Trophoblast cell (in vitro differentiated cells and primary cell): ENCODE data around the gene TSHZ3.

Experiments used
- DNase-seq, 2 donors: peaks; one replicate each; pipeline ENCODE4 v3.0.0-alpha.2; 2016
- H2AFZ ChIP-seq: 2 replicates; pipeline ENCODE4 v1.6.1; 2013; ENCODE audit warnings: low read length, moderate library complexity, mild to moderate bottlenecking; ENCODE audit not compliant: insufficient read depth, poor library complexity
- H2AK5ac ChIP-seq: 2 replicates; pipeline ENCODE4 v1.6.1; 2013; ENCODE audit warnings: mild to moderate bottlenecking, low read length
- H2BK120ac ChIP-seq: 2 replicates; pipeline ENCODE4 v1.6.1; 2013; ENCODE audit warnings: low read length, mild to moderate bottlenecking, moderate library complexity; ENCODE audit not compliant: insufficient read depth, poor library complexity
- H2BK12ac ChIP-seq: 2 replicates; pipeline ENCODE4 v1.6.1; 2013; ENCODE audit warnings: mild to moderate bottlenecking, low read length, moderate library complexity
- H2BK5ac ChIP-seq: 2 replicates; pipeline ENCODE4 v1.6.1; 2013; ENCODE audit warnings: low read length, low read depth, moderate library complexity, mild to moderate bottlenecking; ENCODE audit not compliant: poor library complexity
- H3K14ac ChIP-seq: 2 replicates; pipeline ENCODE4 v1.6.1; 2013; ENCODE audit warnings: mild to moderate bottlenecking, low read length
- H3K18ac ChIP-seq: 2 replicates; pipeline ENCODE4 v1.6.1; 2013; ENCODE audit warnings: mild to moderate bottlenecking, low read length
- H3K23ac ChIP-seq: 2 replicates; pipeline ENCODE4 v1.6.1; 2013; ENCODE audit warnings: low read length
- H3K27ac ChIP-seq: 2 replicates; pipeline ENCODE4 v1.5.1; 2013; ENCODE audit warnings: low read depth, mild to moderate bottlenecking, inconsistent platforms, low read length, moderate library complexity
- H3K27me3 ChIP-seq: 2 replicates; pipeline ENCODE4 v1.6.1; 2013; ENCODE audit warnings: inconsistent platforms, mild to moderate bottlenecking, low read length, moderate library complexity; ENCODE audit not compliant: insufficient read depth
- H3K36me3 ChIP-seq, 2 experiments: 1 replicate in 1 of 2; 2 replicates in 1 of 2; pipeline ENCODE4 v1.6.1; 2013; ENCODE audit warnings: low read length in 2 of 2, mild to moderate bottlenecking in 2 of 2, moderate library complexity in 1 of 2; ENCODE audit not compliant: insufficient read depth in 2 of 2, control insufficient read depth in 1 of 2
- H3K4ac ChIP-seq: 2 replicates; pipeline ENCODE4 v1.6.1; 2013; ENCODE audit warnings: low read depth, mild to moderate bottlenecking, low read length, moderate library complexity
- H3K4me1 ChIP-seq, 2 experiments: 1 replicate in 1 of 2; 2 replicates in 1 of 2; pipeline ENCODE4 v1.6.1; 2013; ENCODE audit warnings: low read length in 2 of 2, mild to moderate bottlenecking in 2 of 2, moderate library complexity in 1 of 2; ENCODE audit not compliant: insufficient read depth in 2 of 2, control insufficient read depth in 1 of 2
- H3K4me2 ChIP-seq: 2 replicates; pipeline ENCODE4 v1.6.1; 2013; ENCODE audit warnings: inconsistent platforms, mild to moderate bottlenecking, low read length, moderate library complexity
- H3K4me3 ChIP-seq: 2 replicates; pipeline ENCODE4 v1.5.1; 2013; ENCODE audit warnings: mild to moderate bottlenecking, low read depth, low read length, inconsistent platforms
- H3K79me1 ChIP-seq: one replicate; pipeline ENCODE4 v1.6.1; 2013; ENCODE audit warnings: low read length
- H3K79me2 ChIP-seq: 2 replicates; pipeline ENCODE4 v1.6.1; 2013; ENCODE audit warnings: low read length, mild to moderate bottlenecking; ENCODE audit not compliant: control insufficient read depth, insufficient read depth, poor library complexity
- H3K9ac ChIP-seq: 2 replicates; pipeline ENCODE4 v1.6.1; 2013; ENCODE audit warnings: mild to moderate bottlenecking, low read length
- H3K9me3 ChIP-seq: 2 replicates; pipeline ENCODE4 v1.6.1; 2013; ENCODE audit warnings: low read depth, mild to moderate bottlenecking, control low read depth, inconsistent platforms, low read length; ENCODE audit not compliant: insufficient read depth
- H4K12ac ChIP-seq: 2 replicates; pipeline ENCODE4 v1.6.1; 2013; ENCODE audit warnings: low read depth, mild to moderate bottlenecking, low read length, moderate library complexity
- H4K8ac ChIP-seq: 2 replicates; pipeline ENCODE4 v1.6.1; 2013; ENCODE audit warnings: low read depth, mild to moderate bottlenecking, low read length, moderate library complexity
- H4K91ac ChIP-seq: one replicate; pipeline ENCODE4 v1.6.1; 2013; ENCODE audit warnings: low read depth, mild to moderate bottlenecking, low read length, moderate library complexity
- WGBS: extraction: QIAGEN DNeasy Blood & Tissue Kit; methylation state at CpG from one replicate; pipeline ENCODE4 v1.1.7; 2013; ENCODE audit warnings: missing lambda C conversion rate; ENCODE audit not compliant: insufficient read length, insufficient coverage; ENCODE audit errors: extremely low coverage; 5-methylcytosine and 5-hydroxymethylcytosine counted together

TSHZ3 gene

GRCh38 chr19:31261019-31261602, 88.1 kb downstream of the TSHZ3 start:
- no CpG with 5 or more reads among the region's 3 CpGs for WGBS
- no peak overlapping the region for H3K23ac ChIP-seq
- H2BK12ac ChIP-seq = no peak overlapping the region

DNA sequence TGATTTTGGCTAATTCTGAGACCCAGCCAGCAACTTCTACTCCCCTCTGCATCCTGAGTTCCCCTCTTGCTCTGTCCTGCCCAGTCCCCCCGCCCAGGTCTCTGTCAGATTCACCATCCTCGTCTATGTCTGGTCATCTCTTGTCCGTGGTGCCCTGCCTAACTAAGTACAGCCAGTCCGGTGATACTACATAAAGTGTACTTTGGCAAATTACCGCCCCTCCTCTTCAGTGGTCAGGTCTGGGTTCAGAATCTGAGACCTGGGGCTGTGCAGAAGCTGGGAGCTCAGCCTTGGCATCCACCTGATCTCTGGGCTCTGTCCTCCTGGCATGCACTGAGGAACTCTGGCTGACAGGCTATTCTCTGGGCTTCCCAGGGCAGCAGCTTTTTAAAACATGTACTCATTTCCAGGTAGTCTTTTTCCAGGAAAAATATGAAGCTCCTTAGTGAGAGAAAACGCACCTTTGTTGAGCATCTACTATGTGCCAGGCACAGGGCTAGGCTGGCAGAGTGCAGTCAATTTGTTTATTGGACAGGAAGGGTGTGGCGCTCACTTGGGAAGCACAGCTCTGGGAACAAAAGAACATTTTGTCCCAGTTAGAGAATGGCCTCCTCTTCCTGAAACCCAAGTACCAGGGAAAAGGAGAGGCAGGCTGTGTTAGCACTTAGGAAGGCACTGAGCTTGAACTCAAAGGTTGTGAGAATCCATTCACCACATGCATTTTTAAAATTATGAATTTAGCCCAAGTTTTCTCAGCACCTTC, 88.9 kb downstream of the TSHZ3 start:
- Histone ChIP-seq H3K18ac (no peak overlapping the region), H4K8ac (no peak overlapping the region), H2AK5ac (no peak overlapping the region), H3K9ac (no peak overlapping the region), H2AFZ (no peak overlapping the region), H3K14ac (no peak overlapping the region), H4K12ac (no peak overlapping the region), H3K4me2 (no peak overlapping the region), H2BK5ac (no peak overlapping the region), H3K23ac (no peak overlapping the region), H3K4ac (no peak overlapping the region), H3K79me1 (no peaks in the 10 kb centered on the region), H2BK12ac (no peak overlapping the region), H3K36me3 (no peaks in the 10 kb centered on the region), H3K79me2 (no peaks in the 10 kb centered on the region), H3K4me3 (no peak overlapping the region), H3K9me3 (peaks cover 2% of the 10 kb centered on the region), H4K91ac (no peak overlapping the region), H2BK120ac (no peak overlapping the region), H3K27ac (no peak overlapping the region), H3K27me3 (no peaks in the 10 kb centered on the region), H3K4me1 (no peaks in the 10 kb centered on the region)
- WGBS = no CpG with 5 or more reads among the region's 7 CpGs
- DNase-seq = no peak

More at GRCh38 chr19:31261019-31261602, 88.1 kb downstream of the TSHZ3 start:
- Histone ChIP-seq H3K27ac (no peak overlapping the region), H3K79me1 (no peaks in the 10 kb centered on the region), H3K14ac (no peak overlapping the region), H2BK120ac (no peak overlapping the region), H2BK5ac (no peak overlapping the region), H3K36me3 (no peaks in the 10 kb centered on the region), H2AK5ac (no peak overlapping the region), H4K8ac (no peak overlapping the region), H3K27me3 (no peaks in the 10 kb centered on the region), H3K4me1 (no peaks in the 10 kb centered on the region), H4K91ac (no peak overlapping the region), H3K79me2 (no peaks in the 10 kb centered on the region), H3K4ac (no peak overlapping the region), H2AFZ (no peak overlapping the region), H3K18ac (no peak overlapping the region), H3K9me3 (peaks cover 2% of the 10 kb centered on the region), H3K4me3 (no peak overlapping the region), H3K9ac (no peak overlapping the region), H4K12ac (no peak overlapping the region), H3K4me2 (no peak overlapping the region)
- DNase-seq = no peak

GRCh38 chr19:31258211-31259052, 90.8 kb downstream of the TSHZ3 start:
- no CpG with 5 or more reads among the region's 15 CpGs for WGBS
- H3K36me3 ChIP-seq = no peaks in the 10 kb centered on the region

DNA sequence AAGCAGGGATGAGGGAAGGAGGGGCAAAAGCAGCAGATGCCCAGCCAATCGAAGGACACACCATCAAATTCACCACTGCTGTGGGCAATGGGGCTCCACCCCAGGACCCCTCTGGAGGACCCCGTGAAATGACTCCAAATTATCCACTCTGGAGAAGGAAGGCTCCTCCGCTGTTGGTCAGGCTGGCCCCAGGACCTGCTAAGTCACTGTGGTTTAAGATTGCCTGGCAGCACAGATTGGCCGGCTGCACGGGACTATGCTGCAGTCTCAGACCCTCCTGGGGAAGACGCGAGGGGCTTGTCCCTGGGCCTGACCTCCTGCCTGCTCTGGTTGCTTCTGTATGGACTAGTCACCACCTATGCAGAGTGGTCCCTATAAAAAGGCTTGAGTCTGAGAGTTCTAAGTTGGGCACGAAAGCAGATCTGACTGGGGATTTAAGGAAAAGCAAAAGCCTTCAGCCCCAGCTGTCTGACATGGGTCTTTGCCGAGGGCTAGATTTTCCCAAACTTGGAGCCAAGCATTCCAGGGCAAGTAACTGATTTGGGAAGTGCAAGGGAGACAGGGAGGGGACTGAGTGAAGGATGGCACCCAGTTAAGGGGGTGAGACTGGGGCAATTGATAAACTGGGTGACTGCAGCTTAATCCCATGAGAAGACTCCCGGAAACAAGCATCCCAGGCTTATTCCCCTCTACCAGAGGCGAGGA, 91.7 kb downstream of the TSHZ3 start:
- no peak overlapping the region for H3K18ac ChIP-seq
- no peak overlapping the region for H3K4me3 ChIP-seq
- no peaks in the 10 kb centered on the region for H3K79me2 ChIP-seq
- H3K4ac ChIP-seq = no peak overlapping the region
- H3K9ac ChIP-seq = no peak overlapping the region
- no peak overlapping the region for H2AK5ac ChIP-seq
- no peak overlapping the region for H2BK120ac ChIP-seq
- no peak overlapping the region for H3K27ac ChIP-seq
- no peak overlapping the region for H2BK12ac ChIP-seq
- H3K23ac ChIP-seq = no peak overlapping the region
- WGBS = no CpG with 5 or more reads among the region's 11 CpGs
- no peak overlapping the region for H2BK5ac ChIP-seq
- H3K9me3 ChIP-seq = peaks cover 2% of the 10 kb centered on the region
- no peaks in the 10 kb centered on the region for H3K27me3 ChIP-seq
- no peaks in the 10 kb centered on the region for H3K4me1 ChIP-seq
- no peak overlapping the region for H3K4me2 ChIP-seq
- H2AFZ ChIP-seq = no peak overlapping the region
- DNase-seq = no peak
- H4K8ac ChIP-seq = no peak overlapping the region
- H4K91ac ChIP-seq = no peak overlapping the region
- H3K14ac ChIP-seq = no peak overlapping the region
- no peaks in the 10 kb centered on the region for H3K79me1 ChIP-seq
- no peaks in the 10 kb centered on the region for H3K36me3 ChIP-seq
- H4K12ac ChIP-seq = no peak overlapping the region

More at GRCh38 chr19:31258211-31259052, 90.8 kb downstream of the TSHZ3 start:
- H3K4ac ChIP-seq = no peak overlapping the region
- H2BK12ac ChIP-seq = no peak overlapping the region
- H3K79me1 ChIP-seq = no peaks in the 10 kb centered on the region
- H2BK5ac ChIP-seq = no peak overlapping the region
- peaks cover 2% of the 10 kb centered on the region for H3K9me3 ChIP-seq
- H2BK120ac ChIP-seq = no peak overlapping the region
- H4K12ac ChIP-seq = no peak overlapping the region
- H2AK5ac ChIP-seq = no peak overlapping the region
- no peak overlapping the region for H3K23ac ChIP-seq
- no peaks in the 10 kb centered on the region for H3K27me3 ChIP-seq
- no peak overlapping the region for H2AFZ ChIP-seq
- H3K14ac ChIP-seq = no peak overlapping the region
- no peak overlapping the region for H3K4me2 ChIP-seq
- H3K18ac ChIP-seq = no peak overlapping the region
- no peak overlapping the region for H3K9ac ChIP-seq
- H3K4me1 ChIP-seq = no peaks in the 10 kb centered on the region
- H3K79me2 ChIP-seq = no peaks in the 10 kb centered on the region
- DNase-seq = no peak
- H4K91ac ChIP-seq = no peak overlapping the region
- H3K27ac ChIP-seq = no peak overlapping the region
- no peak overlapping the region for H4K8ac ChIP-seq
- H3K4me3 ChIP-seq = no peak overlapping the region
